Stimulated activated CD4-positive, alpha-beta T cell treated with anti-CD3 and anti-CD28 coated beads, Interleukin-12 subunit alpha, Interleukin-12 subunit beta, amount 100 ng/mL, for 48 hours (primary cell): ENCODE results near the gene PDS5B.

Experiments
- DNase-seq, 3 donors: peaks; one replicate each; pipeline ENCODE4 v3.0.0-alpha.2; 2020; ENCODE audit warnings: low read depth in 2 of 3, low spot score in 1 of 3

The PDS5B gene

DNA sequence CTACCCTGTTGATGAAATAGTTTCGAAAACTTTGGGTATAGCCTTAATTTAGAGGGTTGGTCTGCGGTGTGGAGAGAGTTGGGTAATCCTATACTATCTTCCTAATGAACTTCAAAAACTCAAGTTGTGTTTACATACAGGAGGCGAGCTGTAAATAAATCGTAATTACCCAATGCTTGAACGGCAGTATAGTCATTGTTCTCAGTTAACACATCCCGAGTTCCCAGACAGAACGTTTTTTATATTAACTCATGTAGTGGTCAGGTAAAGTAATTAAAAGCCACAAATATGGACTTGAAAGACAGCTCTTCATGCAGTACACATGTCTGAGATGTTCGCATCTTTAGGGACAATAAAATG lies 1.5 kb downstream of the PDS5B start:
- DNase-seq, result no peak

DNA sequence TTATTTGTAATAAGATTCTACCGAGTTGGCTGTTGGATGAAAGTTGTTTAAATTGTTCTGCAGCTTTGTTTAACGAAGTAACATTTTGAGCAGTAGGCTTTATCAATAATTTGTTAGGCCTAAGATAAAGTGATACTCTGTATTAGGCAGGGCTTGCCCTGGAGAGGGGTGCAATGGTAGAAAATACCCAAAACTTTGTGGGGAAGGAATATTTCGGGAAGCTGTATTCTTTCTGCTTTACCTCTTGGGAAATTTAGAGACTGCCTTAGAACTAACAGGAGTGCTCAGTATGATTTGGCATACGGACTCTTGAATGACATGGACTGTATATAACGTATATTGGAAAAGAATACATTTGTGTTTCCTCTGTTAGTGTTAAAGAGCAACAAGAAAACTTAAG lies 2.5 kb downstream of the PDS5B start:
- DNase-seq, result no peak

- DNase-seq, result no peak
These were observed 3.2 kb downstream of the PDS5B start for GRCh38 chr13:32589471-32589870.

DNA sequence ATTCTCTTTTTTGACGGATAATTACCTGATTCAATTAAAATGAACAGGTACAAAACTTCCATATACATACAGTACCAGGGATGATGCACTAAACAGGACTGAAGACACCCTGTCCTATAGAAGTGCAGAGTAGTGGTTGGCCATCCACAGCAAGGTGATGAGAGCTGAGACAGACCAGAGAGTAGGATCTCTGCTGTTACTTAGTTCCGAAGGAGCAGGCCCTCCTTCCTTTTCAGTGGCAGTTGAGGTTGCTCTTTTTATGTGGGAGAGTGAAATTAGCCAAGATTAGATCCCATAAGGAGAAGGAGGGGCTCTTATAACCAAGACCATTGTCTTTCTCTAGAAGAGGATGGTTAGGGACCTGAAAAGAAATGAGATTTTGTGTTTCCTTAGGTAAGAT lies 4.0 kb downstream of the PDS5B start:
- no peak for DNase-seq

DNA sequence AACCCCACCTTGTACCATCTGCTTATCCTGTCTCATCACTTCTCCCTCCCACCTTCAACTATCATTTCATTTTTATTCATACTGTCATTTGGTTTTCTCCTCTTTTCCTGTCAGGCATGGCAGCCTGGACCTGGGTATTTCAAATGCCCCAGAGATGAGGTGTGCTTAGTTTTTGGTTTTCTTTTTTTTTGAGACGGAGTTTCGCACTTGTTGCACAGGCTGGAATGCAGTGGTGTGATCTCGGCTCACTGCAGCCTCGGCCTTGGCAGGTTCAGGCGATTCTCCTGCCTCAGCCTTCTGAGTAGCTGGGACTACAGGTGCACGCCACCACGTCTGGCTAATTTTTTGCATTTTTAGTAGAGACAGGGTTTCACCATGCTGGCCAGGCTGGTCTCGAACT lies 5.8 kb downstream of the PDS5B start:
- DNase-seq, result no peak

- no peak for DNase-seq
These were observed 8.0 kb downstream of the PDS5B start for GRCh38 chr13:32594157-32594738.

DNA sequence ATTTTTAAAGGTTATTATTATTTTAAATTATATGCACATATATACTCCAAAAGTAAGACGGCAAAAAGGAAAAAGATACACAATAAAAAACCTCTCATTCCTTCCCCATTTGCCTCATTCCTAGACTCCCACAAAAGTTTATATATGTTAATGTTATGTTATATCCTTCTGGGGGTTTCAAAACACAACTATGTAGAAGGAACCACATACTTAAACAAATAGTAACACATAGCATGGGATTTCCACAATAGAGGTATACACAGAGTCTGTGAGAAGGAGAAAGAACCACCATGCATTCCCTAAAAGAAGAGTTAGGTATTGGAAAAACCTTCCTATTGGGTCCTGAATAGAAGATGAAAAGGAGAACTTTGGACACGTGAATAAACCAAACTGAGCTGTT lies 9.1 kb downstream of the PDS5B start:
- DNase-seq, result no peak

GRCh38 chr13:32600890-32601289 lies 14.6 kb downstream of the PDS5B start:
- DNase-seq, result no peak

GRCh38 chr13:32609428-32609827 lies 23.2 kb downstream of the PDS5B start:
- DNase-seq, result no peak

DNA sequence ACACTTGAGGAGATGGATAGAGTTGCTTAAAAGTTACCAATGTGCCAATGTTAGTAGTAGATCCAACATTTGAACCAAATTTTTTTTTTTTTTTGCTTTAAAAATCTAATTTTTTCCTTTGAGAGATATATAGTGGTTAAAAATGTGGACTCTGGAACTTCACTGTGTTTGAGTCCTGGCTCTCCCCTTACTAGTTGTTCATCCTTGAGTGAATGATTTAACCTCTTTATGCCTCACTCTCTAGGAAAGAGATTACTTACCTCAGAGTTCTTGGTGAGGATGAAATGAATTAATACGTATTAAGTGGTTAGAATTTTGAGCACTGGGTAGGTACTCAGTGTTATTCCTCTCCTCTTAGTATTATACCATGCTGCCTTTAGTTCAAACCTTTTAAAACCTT lies 24.3 kb downstream of the PDS5B start:
- DNase-seq, result no peak

DNA sequence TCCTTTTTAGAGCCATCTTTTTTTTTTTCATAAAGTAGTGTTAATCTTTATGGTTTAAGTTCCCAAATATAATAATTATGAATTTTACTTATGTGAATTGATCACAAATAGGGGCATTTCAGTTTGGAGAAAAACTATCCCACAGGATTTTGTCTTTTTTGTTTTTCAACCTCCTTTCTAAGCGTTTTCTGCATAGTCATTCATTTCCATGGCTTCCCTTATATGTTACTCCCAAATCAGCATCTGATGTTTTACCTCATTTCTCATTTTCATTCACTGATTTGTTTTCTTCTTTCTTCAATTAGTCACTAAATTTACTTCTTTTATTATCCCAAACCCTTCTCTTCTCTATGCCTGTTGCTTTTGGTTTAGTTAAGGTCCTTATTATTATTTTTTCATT lies 24.7 kb downstream of the PDS5B start:
- DNase-seq, result no peak

GRCh38 chr13:32616883-32617511 lies 30.7 kb downstream of the PDS5B start:
- no peak for DNase-seq

- DNase-seq, result peak in 2 of 3 donors; percentile 9 to 11
These were observed 36.6 kb downstream of the PDS5B start for GRCh38 chr13:32622827-32623226.

- no peak for DNase-seq
These were observed 38.2 kb downstream of the PDS5B start for GRCh38 chr13:32624441-32624840.

- no peak for DNase-seq
These were observed 41.5 kb downstream of the PDS5B start for GRCh38 chr13:32627793-32628192.

DNA sequence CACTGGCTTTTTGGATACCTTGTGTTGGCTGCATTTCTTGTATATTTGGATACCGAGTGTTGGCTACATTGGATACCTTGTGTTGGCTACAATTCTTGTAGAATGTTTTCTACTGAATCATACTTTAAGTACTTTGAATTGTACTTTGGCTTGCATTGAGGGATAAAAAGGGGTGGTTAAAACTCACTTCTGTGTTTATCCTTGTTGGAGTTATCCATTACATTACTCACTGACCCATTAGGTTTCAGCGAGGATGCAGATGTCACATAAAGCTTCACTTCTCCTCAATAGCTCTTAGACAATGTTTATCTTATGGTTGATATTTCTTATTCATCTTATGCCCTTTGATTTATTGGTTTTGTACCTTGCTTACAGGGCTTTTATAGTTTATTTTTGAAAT lies 43.1 kb downstream of the PDS5B start:
- DNase-seq, result no peak

DNA sequence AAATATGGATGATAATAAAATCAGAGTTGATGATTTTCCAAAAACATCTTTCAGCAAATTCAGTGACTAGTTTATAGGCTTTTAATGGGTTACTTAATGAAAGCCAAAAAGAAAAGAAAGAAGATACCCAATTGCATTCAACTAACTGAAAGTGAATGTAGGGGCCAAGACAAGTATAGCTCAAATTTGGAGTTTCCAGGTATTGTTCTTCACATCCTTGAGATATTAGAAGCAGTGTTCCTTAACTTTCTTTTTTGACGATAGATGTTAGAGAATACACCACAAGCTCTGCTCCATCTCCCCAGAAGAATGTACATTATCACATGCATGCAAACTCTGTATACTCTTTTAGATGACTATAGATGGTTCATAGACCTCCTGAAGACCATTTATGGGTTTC lies 43.6 kb downstream of the PDS5B start:
- DNase-seq, result no peak

GRCh38 chr13:32632343-32632909 lies 46.2 kb downstream of the PDS5B start:
- no peak for DNase-seq

DNA sequence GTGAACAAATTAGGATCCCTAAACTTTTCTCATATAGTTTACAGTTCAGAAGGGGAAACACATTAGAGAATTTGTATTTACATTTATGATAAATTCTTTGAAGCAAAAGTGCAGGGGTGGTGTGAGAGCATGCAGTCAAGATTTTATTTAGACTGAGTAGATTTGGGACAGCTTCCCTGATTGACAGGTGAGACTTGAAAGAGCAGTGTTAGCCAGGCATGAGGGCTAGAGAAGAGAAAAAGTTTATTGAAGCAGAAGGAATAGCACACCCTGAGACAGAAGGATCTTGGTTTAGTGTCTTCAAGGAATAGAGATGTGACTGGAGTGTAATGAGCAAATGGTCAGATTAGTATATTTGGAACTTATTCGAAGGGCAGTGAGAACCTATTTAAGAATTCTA lies 50.5 kb downstream of the PDS5B start:
- DNase-seq, result no peak

GRCh38 chr13:32638739-32639138 lies 52.5 kb downstream of the PDS5B start:
- peak in 1 of 3 donors; percentile 13 for DNase-seq

DNA sequence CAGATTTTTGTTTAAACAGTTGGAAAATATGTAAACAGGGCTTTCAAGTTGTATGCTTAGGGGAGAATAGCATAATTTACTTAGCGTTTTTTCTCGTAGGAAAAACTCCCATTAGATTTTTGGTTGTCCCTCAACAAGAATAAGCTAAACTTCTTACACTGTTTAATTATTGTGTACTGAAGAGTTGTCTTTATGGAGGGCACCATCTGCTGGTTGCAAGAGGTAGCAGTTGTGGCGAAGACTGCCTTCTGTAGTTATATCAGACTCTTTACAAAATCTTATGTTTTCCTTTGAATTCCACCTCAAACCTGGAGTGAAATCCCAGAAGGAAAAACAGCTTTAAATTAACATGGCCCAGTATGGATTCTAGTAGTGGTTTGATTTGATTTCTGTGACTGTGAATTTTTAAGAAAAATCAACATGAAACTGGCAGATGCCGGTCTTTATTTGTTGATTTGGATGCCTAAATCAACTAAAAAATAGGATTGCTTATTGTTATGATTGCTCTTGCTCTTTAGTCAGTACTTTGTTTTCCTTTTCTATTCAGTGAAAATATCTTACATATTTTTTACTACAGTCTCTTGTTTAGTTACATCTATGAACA lies 53.4 kb downstream of the PDS5B start:
- DNase-seq, result peak in 2 of 3 donors; percentile 20 to 40

GRCh38 chr13:32642316-32642715 lies 56.1 kb downstream of the PDS5B start:
- DNase-seq, result no peak

- no peak for DNase-seq
These were observed 56.6 kb downstream of the PDS5B start for GRCh38 chr13:32642858-32643257.
